ACC112 (cell line): ENCODE measurements around the gene PAFAH2.

Experiments used
- H2AFZ ChIP-seq: fragments of 200-600 bp; sonication (generic); one replicate; pipeline ENCODE4 v1.6.0; 2017; ENCODE audit warnings: antibody characterized with exemption, low read length; ENCODE audit not compliant: unreplicated experiment
- H3K27ac ChIP-seq: fragments of 200-600 bp; sonication (generic); 2 replicates; pipeline ENCODE4 v1.5.1; 2014; ENCODE audit warnings: low read depth, mild to moderate bottlenecking, antibody characterized with exemption, low read length, moderate library complexity
- H3K27me3 ChIP-seq: fragments of 200-600 bp; sonication (generic); 2 replicates; pipeline ENCODE4 v1.6.1; 2014; ENCODE audit warnings: mild to moderate bottlenecking, antibody characterized with exemption, low read length, moderate library complexity, mixed read lengths; ENCODE audit not compliant: insufficient read depth
- H3K36me3 ChIP-seq: fragments of 200-600 bp; sonication (generic); 2 replicates; pipeline ENCODE4 v1.6.1; 2016; ENCODE audit warnings: mild to moderate bottlenecking, antibody characterized with exemption, low read length, moderate library complexity, mixed read lengths; ENCODE audit not compliant: insufficient read depth
- H3K4me1 ChIP-seq: fragments of 200-600 bp; sonication (generic); one replicate; pipeline ENCODE4 v1.6.1; 2016; ENCODE audit warnings: low read length, mixed read lengths; ENCODE audit not compliant: insufficient read depth, unreplicated experiment, control insufficient read depth
- H3K4me3 ChIP-seq: fragments of 200-600 bp; sonication (generic); 2 replicates; pipeline ENCODE4 v1.5.1; 2014; ENCODE audit warnings: mild to moderate bottlenecking, low read depth, low read length
- H3K79me2 ChIP-seq: fragments of 200-600 bp; sonication (generic); one replicate; pipeline ENCODE4 v1.6.0; 2016; ENCODE audit warnings: low read length; ENCODE audit not compliant: control insufficient read depth, unreplicated experiment, insufficient read depth

The PAFAH2 gene

DNA sequence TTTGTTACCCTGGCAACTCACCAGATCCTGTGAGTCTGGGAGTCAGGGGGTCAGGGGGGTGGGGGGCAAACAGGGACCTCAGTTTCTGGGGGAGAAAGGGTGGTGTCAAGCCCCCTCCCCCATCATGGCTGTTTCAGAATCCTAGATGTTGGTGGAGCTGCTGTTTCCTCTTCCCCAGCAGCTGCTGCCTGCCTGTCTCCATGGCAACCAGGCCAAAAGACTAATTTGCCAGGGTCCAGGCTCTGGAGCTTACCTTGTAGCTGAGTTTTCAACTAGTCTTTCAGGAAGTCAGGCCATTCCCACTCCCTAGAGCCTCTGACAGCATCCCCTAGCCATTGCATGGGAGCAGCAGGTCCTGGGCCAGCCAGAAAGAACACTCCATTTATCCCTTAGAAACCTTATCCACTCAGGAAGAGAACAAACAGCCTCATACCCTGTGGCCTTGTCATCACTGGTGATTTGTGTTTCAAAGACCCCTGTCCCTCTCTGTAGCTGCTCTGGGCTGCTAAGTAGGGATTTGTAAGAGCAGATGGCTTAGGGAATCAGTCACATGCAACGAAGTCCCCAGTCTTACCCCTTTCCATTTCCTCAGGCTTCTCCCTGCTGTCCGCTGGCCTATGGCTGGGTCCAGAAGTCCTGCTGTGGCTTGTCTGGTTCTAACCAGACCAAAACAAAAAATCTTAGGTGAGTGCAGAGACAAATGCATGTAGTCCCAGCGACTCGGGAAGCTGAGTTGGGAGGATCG lies 70.2 kb downstream of the PAFAH2 start:
- no peak overlapping the region for H3K27ac ChIP-seq
- no peak overlapping the region for H3K4me3 ChIP-seq
- H2AFZ ChIP-seq: no peak overlapping the region
- H3K36me3 ChIP-seq: no peaks in the 10 kb centered on the region
- peaks cover 4% of the 10 kb centered on the region; the same call in 1 of the 2 replicates for H3K27me3 ChIP-seq
- H3K79me2 ChIP-seq: no peaks in the 10 kb centered on the region
- H3K4me1 ChIP-seq: no peaks in the 10 kb centered on the region

DNA sequence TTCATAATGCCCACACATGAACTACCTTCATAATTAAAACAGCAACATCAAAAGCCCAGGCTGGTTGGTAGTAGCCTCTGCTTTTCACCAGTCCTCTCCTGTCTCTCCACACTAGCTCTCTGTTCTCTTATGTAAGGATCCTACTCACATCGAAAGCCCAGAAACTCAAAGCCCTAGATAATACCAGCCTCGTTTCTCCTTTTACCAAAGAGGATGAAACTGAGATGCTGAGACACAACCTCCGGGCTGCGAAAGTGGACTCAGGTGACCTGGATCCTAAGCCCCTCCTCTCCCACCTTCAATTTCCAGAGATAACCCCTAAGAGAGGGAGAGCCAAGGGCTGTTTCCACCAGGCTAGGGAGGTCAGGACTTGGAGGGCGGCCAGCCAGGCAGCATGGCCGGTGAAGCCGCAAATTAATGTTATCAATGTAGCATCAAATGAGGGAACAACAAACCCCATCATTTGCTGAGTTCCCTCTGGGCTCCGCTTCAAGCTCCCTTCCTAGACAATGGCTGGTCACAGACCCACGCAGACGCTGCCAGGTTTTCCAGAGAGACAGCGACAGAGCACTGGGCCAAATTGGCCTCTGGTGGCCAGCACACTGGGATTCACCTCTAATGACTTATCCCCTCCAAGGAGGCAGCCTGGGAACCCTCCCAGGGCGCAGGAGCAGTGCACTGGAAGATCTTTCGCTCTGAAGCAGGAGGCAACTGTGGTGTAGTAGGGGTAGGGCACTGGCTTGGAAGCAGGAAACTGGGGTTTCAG lies 70.9 kb downstream of the PAFAH2 start:
- no peak overlapping the region for H3K4me3 ChIP-seq
- peaks cover 4% of the 10 kb centered on the region for H3K4me1 ChIP-seq
- H3K27me3 ChIP-seq: peaks cover 4% of the 10 kb centered on the region; the same call in 1 of the 2 replicates
- no peak overlapping the region for H2AFZ ChIP-seq
- H3K36me3 ChIP-seq: no peaks in the 10 kb centered on the region
- H3K27ac ChIP-seq: no peak overlapping the region
- no peaks in the 10 kb centered on the region for H3K79me2 ChIP-seq

DNA sequence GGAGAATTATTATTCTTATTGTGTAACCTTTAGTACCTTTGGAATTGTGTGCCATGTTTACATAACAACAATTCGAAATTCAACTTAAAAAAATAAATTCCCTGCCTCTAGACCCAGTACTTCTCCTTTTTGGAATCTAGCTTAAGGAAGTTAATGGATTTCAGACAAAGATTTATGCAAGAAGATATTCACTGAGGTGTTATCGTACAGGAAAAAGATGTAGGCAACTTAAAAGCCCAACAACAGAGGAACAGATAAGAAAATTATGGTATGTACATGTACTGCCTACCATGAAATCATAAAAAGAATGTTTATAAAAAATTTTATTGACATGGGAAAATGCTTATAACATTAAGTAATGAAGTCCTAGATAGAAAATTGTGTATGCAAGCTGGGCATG lies 73.4 kb downstream of the PAFAH2 start:
- H3K79me2 ChIP-seq: no peaks in the 10 kb centered on the region
- no peak overlapping the region for H2AFZ ChIP-seq
- H3K27ac ChIP-seq: no peak overlapping the region
- peaks cover 4% of the 10 kb centered on the region; the same call in 1 of the 2 replicates for H3K27me3 ChIP-seq
- H3K36me3 ChIP-seq: no peaks in the 10 kb centered on the region
- H3K4me1 ChIP-seq: peaks cover 7% of the 10 kb centered on the region
- no peak overlapping the region for H3K4me3 ChIP-seq

DNA sequence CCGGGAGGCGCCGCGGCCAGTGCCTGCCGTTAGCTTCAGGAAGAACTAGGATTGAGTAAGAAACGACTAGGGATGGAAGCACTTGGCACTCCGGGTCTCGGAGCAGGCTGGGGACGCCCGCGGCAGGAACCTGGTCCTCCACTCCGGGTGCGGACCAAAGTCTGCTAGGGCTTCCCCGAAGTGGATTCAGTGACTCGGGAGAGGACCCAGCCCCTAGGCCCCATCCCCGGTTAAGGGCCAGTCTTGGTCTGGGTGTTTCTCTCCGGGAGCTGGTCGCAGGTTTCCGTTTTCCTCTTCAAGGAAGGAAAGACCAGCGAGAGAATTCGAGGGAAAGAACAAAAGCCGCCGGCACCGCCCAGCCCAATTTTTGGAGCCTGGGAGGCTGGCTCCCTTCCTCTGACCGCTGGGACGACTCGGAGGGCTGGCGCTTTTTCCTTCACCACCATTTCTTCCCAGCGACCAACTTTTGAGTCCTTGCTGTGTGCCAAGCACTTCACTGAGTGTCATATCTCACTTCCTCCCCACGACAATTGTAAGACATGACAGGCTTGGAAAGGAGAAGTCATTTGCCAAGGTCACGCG lies 74.8 kb downstream of the PAFAH2 start:
- Histone ChIP-seq H3K4me3 (peak overlapping the region; percentile 77), H3K36me3 (no peaks in the 10 kb centered on the region), H3K27me3 (peaks cover 4% of the 10 kb centered on the region; the same call in 1 of the 2 replicates), H3K79me2 (no peaks in the 10 kb centered on the region), H2AFZ (peak overlapping the region; percentile 86), H3K4me1 (peaks cover 7% of the 10 kb centered on the region), H3K27ac (no peak overlapping the region)

DNA sequence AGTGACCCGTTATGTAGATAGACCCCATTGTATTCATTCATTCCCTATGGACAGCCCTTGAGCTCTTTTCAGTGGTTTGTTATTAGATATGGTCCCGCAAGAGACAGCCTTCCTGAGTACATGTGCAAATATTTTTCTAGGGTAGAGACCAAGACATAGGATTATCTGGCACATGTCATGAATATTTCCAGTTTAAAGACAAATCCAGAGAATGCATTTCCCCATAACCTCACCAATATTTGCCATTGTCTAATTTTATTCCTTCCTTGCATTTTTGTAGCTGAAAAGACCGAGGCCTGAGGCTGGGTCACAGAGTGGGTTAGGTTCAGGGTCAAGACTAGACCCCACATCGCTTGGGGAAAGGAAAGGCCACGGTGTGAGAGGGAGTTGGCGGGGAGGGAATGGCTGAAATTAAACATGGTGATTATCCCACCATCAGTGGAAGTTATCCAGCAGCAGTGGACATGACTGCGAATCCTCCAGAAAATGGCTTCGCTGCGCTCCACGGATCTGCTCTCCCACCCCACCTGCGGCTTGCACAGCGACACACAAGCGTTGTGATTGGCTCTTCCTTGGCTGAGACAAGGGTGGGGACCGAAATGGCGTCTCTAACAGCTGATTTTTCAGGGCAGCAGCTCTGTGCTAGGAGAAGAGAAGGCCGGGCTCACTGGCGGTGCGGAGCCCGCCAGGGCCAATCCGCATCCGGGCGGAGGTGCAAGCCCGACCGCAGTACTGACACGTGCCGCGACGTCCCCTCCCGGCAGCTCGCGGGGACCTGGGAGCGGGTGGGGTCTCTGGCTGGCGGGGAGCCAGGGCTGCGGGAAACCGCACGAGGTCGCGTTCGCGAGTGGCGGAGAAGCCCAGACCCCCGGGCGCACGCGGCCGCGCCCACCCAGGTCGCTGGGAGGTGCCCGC lies 75.5 kb downstream of the PAFAH2 start:
- Histone ChIP-seq H3K79me2 (no peaks in the 10 kb centered on the region), H2AFZ (peak overlapping the region; percentile 86), H3K27me3 (peaks cover 4% of the 10 kb centered on the region; the same call in 1 of the 2 replicates), H3K4me1 (peaks cover 7% of the 10 kb centered on the region), H3K4me3 (peak overlapping the region; percentile 77), H3K27ac (no peak overlapping the region), H3K36me3 (no peaks in the 10 kb centered on the region)

DNA sequence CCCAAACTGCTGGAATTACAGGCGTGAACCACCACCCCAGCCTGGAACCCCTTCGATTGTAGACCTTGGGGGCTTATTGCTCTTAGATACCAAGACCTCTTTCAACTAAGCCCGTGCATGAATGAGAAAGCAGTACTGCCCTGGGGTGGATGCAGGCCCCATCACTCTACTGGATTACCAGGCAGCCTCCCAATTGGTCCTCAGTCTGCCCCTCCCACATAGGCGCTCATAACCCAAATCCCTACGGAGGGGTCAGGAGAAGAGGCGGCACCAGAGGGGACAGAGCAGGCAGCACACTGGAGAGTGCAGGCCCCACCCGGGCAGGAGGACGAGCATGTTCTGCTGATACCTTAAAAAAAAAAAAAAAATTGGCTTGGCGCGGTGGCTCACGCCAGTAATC lies 79.2 kb downstream of the PAFAH2 start:
- Histone ChIP-seq H3K4me3 (no peak overlapping the region), H3K4me1 (peaks cover 7% of the 10 kb centered on the region), H3K36me3 (no peaks in the 10 kb centered on the region), H3K79me2 (no peaks in the 10 kb centered on the region), H3K27me3 (no peaks in the 10 kb centered on the region), H3K27ac (no peak overlapping the region), H2AFZ (no peak overlapping the region)

DNA sequence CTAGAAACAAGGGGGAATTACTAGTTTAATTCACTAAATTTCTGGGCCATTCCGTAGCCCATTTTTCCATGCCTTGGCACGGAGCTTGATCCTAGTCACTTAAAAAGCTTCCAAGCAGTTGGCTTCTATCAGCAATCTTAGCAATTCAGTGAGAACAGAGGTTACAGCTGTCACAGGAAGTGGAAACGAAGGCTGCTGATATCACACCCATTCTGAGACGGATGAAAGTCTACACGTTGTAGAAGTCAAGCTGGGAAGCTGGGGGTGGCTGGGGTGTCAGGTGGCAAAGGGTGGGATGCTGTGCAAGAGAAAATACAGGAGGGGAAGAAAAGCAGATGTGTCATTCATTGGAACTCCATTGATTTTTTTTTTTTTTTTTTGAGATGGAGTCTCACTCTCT lies 79.9 kb downstream of the PAFAH2 start:
- H3K27ac ChIP-seq: no peak overlapping the region
- H3K4me3 ChIP-seq: no peak overlapping the region
- H3K36me3 ChIP-seq: no peaks in the 10 kb centered on the region
- H3K4me1 ChIP-seq: peaks cover 7% of the 10 kb centered on the region
- H3K79me2 ChIP-seq: no peaks in the 10 kb centered on the region
- H3K27me3 ChIP-seq: no peaks in the 10 kb centered on the region
- H2AFZ ChIP-seq: no peak overlapping the region

DNA sequence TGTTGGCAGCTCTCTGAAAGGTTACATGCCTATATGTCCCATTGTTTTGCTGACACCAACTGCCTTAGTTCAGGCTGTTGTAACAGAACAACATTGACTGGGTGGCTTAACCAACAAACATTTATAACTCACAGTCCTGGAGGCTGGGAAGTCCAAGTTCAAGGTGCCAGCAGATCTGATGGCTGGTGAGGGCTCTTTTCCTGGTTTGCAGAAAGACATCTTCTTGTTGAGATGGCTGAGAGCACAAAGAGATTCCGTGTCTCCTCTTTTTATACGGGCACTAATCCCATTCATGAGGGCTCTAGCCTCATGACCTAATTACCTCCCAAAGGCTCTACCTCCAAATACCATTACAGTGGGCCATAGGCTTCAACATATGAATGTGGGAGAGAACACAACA lies 81.4 kb downstream of the PAFAH2 start:
- Histone ChIP-seq H2AFZ (no peak overlapping the region), H3K4me3 (no peak overlapping the region), H3K27ac (no peak overlapping the region), H3K79me2 (no peaks in the 10 kb centered on the region), H3K27me3 (no peaks in the 10 kb centered on the region), H3K36me3 (no peaks in the 10 kb centered on the region), H3K4me1 (peaks cover 11% of the 10 kb centered on the region)

DNA sequence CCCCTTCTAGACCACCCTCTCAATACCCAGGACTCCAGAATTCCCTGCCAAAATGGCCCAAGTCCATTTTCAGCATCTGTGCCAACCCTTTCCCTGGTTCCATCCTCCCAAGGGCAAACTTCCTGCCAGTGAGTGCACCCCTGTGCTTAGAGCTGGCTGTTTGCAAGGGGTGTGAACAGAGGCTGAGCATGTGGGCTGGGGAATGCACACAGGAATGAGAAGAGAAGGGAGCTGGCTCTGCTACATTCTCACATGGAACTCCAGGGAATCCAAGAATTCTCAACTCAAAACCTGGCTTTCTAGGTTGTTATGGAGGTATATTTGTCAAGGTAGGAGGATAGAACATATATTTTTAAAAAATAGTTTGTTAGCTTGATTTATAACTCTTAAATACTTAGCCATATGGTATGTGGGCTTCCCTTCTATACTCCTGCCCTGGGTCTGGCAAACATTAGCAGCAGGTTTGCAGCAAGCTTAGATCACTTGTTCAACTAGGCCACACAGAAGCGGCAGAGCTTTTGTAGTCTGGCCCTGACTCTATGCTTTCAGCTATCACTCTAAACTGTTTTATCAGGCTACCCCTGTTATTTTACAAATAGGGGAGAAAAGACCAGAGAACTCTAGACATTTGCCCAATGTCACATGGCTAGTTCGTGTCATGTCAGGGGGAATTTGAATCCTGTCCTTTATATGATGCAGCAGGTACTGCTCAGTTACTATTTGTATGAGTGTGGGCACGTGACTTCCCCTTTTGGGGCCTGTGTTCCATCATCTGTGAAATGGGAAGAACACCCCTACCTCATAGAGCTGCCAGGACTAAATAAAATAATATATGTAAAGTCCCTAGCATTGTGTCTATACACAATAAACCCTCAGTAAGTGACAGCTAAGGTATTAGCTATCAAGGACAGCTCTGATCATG lies 83.5 kb downstream of the PAFAH2 start:
- H3K27ac ChIP-seq: no peak overlapping the region
- H2AFZ ChIP-seq: no peak overlapping the region
- H3K79me2 ChIP-seq: no peaks in the 10 kb centered on the region
- no peaks in the 10 kb centered on the region for H3K27me3 ChIP-seq
- H3K36me3 ChIP-seq: no peaks in the 10 kb centered on the region
- peaks cover 11% of the 10 kb centered on the region for H3K4me1 ChIP-seq
- no peak overlapping the region for H3K4me3 ChIP-seq
